Renal pelvis (tissue), 4 donors: ENCODE measurements around the gene EFR3B. TPM values are rescaled to one million over a fixed set of nuclear protein-coding genes. Genes with fewer than 3 reads are reported as not detected.
"Not testable (repeated sequence)": the region's sequence is repeated elsewhere in the genome, so short reads cannot be mapped to it uniquely, and the experiment has no call there.

Source experiments
- DNase-seq: peaks from one replicate; pipeline ENCODE4 v3.0.0-alpha.2; 2013
- polyA plus RNA-seq, 3 donors: library from polyadenylated mRNA; unstranded; fragments of 120-200 nt; gene quantifications; one replicate each; pipeline ENCODE4 v1.2.1, GENCODE V29; 2013; ENCODE audit not compliant: insufficient read length in 3 of 3

Gene EFR3B
- polyA plus RNA-seq, 3 donors, result 6.7 to 8.6 (median 8.2) TPM

GRCh38 chr2:25105336-25106085 is 63.6 kb downstream of the EFR3B start:
- DNase-seq, result no peak

- no peak for DNase-seq
Observed at GRCh38 chr2:25109822-25110221, 67.9 kb downstream of the EFR3B start.

- no peak for DNase-seq
Observed at GRCh38 chr2:25112113-25112512, 70.2 kb downstream of the EFR3B start.

DNA sequence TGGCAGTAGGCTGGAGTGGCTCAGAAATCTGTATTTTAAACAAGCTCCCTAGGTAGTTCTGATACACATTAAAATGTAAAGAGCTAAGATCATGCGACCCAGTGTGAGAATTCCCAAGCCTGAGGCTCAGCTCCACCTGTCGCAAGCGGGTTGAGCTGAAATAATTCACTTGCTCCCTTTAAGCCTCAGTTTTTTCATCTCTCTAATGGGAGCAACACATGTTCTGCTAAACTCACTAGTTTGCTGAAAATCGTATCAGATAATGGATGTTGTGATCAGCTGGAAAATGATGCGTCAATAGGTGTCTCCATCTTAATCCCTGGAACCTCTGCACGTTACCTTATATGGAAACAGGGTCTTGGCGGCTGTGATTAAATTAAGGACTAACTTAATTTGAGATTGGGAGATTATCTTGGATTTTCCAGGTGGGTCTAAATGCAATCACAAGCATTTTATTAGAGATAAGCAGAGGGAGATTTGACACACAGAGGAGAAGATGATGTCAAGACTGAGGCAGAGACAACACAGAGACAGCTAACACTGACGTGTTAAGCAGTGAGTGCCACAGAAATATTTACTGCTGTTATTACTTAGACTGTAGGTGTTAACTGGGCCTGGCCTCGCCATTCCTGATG is 73.5 kb downstream of the EFR3B start:
- DNase-seq, result no peak

DNA sequence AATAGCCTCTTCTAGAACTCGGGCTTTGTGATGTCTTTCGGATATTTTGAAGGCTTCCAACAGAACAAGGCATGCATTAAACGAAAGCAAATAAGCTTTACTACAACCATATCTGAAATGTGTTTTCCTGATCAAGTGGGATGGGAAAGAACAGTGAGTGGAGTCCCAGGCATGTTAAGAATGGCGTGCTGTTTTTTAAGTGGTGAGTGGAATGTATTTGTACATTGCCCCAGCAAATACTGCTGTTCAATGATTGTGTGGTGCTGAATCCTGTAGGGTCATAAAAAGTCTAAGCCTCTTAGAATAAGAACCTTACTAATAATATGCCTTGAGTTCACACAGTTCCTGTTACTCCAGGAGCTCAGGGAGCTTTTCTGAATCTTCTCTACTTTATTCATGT is 74.0 kb downstream of the EFR3B start:
- no peak for DNase-seq

GRCh38 chr2:25116956-25117355 is 75.1 kb downstream of the EFR3B start:
- DNase-seq, result no peak

- no peak for DNase-seq
Observed at GRCh38 chr2:25119263-25119662, 77.4 kb downstream of the EFR3B start.

DNA sequence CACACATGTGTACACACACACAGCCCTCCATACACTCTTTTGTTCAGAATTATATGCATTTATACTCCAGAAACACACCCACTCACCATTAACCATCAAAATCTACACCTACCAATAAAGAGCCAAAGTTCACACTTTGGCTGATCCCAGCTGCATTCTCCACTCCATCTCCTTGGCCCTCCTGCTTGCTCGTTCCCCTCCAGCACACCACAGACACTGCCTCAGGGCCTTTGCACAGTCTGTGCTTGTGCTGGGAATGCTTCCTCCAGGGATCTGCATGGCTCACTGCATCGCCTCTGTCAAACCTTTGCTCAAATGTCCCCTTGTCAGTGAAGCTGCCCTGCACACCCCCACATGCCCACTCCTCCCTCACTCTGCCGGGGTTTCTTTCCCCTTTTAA is 80.5 kb downstream of the EFR3B start:
- DNase-seq, result no peak

GRCh38 chr2:25123682-25124081 is 81.8 kb downstream of the EFR3B start:
- no peak for DNase-seq

DNA sequence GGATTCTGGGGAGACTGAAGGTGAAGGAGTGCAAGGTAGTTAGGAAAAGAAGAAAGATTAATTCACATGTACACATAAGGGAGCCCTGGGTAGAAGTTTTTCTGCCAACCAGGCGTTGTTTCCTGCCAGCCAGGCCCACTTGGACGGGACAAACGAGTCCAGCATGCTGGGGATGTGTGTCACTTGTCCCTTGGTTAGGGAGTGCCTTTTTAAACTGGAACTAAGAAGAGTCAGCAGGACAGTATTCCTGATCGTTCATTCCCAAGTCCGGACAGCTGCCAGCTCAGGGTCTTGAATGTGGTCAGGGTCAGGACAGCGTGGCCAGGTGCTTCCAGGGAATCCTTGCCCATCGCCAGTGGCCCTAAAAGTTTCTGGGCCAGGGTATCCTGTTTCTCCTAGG is 83.3 kb downstream of the EFR3B start:
- DNase-seq, result no peak

- DNase-seq, result no peak
Observed at GRCh38 chr2:25125976-25126375, 84.1 kb downstream of the EFR3B start.

- not testable (repeated sequence) for DNase-seq
Observed at GRCh38 chr2:25127071-25127470, 85.2 kb downstream of the EFR3B start.

GRCh38 chr2:25127646-25128045 is 85.8 kb downstream of the EFR3B start:
- no peak for DNase-seq

GRCh38 chr2:25129901-25130520 is 88.1 kb downstream of the EFR3B start:
- DNase-seq, result no peak

DNA sequence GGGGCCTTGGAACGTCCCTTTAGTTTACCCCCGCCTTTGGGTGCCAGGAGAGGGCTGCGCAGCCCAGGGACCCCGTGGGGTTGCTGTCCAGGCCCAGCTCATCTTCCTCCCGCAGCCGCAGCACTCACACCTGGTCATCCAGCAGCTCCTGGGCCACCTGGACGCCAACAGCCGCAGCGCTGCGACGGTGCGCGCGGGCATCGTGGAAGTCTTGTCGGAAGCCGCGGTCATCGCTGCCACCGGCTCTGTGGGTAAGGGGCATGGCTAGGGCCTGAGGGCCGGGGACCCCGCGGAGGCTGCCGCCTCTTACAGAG is 89.3 kb downstream of the EFR3B start:
- no peak for DNase-seq

DNA sequence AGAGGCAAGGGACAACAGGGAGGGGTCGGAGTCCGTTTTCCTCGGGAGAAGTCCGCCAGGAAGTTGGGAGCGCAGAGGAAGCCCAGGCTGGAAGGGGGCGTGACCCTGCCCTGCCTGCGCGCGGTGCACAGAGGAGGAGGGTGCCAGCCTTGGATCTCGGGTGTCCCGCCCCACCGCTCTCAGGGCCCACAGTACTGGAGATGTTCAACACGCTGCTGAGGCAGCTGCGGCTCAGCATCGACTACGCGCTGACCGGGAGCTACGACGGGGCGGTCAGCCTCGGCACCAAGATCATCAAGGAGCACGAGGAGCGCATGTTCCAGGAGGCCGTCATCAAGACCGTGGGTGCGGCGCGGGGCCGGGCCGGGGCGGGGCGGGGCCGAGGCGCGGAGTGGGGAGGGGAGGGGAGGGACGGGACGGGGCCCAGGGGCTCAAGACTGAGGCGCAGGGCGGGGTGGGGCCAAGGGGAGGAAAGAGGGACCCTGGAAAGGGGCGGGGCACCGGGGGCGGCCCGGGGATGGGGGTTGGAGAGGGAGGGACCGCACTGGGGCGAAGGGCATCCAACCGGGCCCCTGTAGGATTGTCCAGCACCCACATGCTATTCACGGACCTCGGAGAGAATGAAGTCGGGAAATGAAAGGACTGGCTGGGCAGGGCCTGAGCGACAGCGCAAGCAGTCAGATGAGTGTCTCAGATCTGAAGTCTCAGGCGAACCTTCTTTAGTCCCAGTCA is 89.9 kb downstream of the EFR3B start:
- no peak for DNase-seq

- no peak for DNase-seq
Observed at GRCh38 chr2:25132299-25132635, 90.4 kb downstream of the EFR3B start.

GRCh38 chr2:25132693-25133092 is 90.8 kb downstream of the EFR3B start:
- no peak for DNase-seq

DNA sequence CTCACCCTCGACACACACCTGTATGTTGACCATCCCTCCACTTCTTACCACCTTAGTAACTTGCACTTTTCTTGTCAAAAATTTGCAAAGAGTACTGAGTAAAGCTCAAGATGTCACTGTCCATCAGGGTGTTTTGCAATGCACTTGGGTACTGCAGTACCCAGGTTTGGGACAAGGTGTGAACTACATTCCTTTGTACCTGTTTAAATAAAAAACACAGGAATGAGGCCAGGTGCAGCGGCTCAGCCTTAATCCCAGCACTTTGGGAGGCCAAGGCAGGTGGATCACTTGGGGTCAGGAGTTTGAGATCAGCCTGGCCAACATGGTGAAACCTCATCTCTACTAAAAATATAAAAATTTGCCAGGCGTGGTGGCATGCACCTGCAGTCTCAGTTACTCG is 98.7 kb downstream of the EFR3B start:
- DNase-seq, result not testable (repeated sequence)

DNA sequence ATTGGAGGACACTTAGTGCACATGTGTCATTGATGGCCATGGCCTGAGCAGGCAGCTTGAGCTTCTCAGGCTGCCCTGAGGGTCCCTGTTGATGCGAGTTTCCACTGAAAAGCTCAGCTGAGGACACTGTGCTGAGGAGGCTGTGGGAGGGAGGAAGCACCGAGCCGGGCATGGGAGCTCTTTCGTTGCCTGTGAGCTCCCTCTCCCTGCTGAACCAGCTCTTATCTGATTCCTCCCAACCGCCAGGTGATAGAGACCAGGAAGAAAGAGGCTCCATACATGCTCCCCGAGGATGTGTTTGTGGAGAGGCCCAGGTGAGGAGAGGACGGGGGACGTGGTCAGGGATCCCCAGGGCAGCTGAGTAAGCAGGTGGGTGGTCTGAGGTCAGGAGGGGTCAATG is 99.2 kb downstream of the EFR3B start:
- no peak for DNase-seq

- no peak for DNase-seq
Observed at GRCh38 chr2:25145803-25146202, 103.9 kb downstream of the EFR3B start.

GRCh38 chr2:25146896-25147295 is 105.0 kb downstream of the EFR3B start:
- no peak for DNase-seq

DNA sequence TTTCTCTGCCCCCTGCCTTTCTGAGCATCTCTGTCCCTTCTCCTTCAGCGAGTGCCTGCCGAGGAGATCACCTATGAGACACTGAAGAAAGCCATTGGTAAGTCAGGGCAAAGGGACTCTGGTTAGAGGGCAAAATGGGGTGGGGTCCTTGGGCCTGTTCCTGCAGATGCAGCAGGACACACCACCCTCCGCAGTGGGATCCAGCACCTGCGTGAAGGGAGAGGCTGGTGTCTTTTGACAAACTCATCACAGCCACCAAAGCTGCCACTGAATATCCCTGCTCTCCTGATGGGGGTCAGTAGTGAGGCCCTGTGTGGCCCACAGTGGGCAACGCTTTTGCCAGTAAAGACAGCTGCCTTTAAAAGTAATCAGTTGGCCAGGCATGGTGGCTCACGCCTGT is 107.8 kb downstream of the EFR3B start:
- no peak for DNase-seq
